OCI-LY7 (cell line): ENCODE data around the gene DCST2. TPM values are rescaled to one million over a fixed set of nuclear protein-coding genes. Genes with fewer than 3 reads are reported as not detected.
A peak's percentile ranks its signal among the peaks of the same experiment; 100 is the strongest.

Experiments used
- BruUV-seq: library from RNA; stranded (reverse); fragments of 400-500 nt; replicated peaks from 2 replicates; lab custom pipeline; 2021; lab: Mats Ljungman, UMichigan
- CTCF ChIA-PET: fragments of 300-600 bp; sonication (Branson Sonifier 250); formaldehyde crosslinking; loops from one replicate; lab custom pipeline; 2022; ENCODE audit warnings: antibody characterized with exemption; ENCODE audit not compliant: unreplicated experiment; lab: Charles Lee
- POLR2A ChIA-PET: fragments of 300-600 bp; sonication (Branson Sonifier 250); formaldehyde crosslinking; loops from one replicate; lab custom pipeline; 2022; ENCODE audit warnings: antibody characterized with exemption; lab: Charles Lee
- DNase-seq: peaks from one replicate; pipeline ENCODE4 v3.0.0-alpha.2; 2015; ENCODE audit warnings: low spot score
- H2AFZ ChIP-seq: fragments of 200-600 bp; sonication (generic), shearing (Covaris generic); 2 replicates; pipeline ENCODE4 v1.6.1; 2014; ENCODE audit warnings: mild to moderate bottlenecking, antibody characterized with exemption, low read length, moderate library complexity
- H3K27ac ChIP-seq: fragments of 200-600 bp; sonication (generic); 2 replicates; pipeline ENCODE4 v1.5.1; 2014; ENCODE audit warnings: mixed run types, low read depth, mild to moderate bottlenecking, moderate library complexity, low read length, inconsistent platforms; ENCODE audit not compliant: poor library complexity, severe bottlenecking
- H3K36me3 ChIP-seq: fragments of 200-600 bp; sonication (generic); 2 replicates; pipeline ENCODE4 v1.6.1; 2014; ENCODE audit warnings: mild to moderate bottlenecking, antibody characterized with exemption, low read length, moderate library complexity, mixed read lengths; ENCODE audit not compliant: insufficient read depth
- H3K4me1 ChIP-seq: fragments of 200-600 bp; sonication (generic); 2 replicates; pipeline ENCODE4 v1.5.1; 2014; ENCODE audit warnings: mild to moderate bottlenecking, low read length; ENCODE audit not compliant: insufficient read depth, poor library complexity, severe bottlenecking
- H3K4me2 ChIP-seq: fragments of 200-600 bp; sonication (generic); 2 replicates; pipeline ENCODE4 v1.6.1; 2014; ENCODE audit warnings: mild to moderate bottlenecking, low read length
- H3K4me3 ChIP-seq: fragments of 200-600 bp; sonication (generic); 2 replicates; pipeline ENCODE4 v1.5.1; 2014; ENCODE audit warnings: mild to moderate bottlenecking, low read depth, low read length; ENCODE audit not compliant: poor library complexity, severe bottlenecking
- H3K79me2 ChIP-seq: fragments of 200-600 bp; sonication (generic); 2 replicates; pipeline ENCODE4 v1.6.1; 2016; ENCODE audit warnings: low read depth, mild to moderate bottlenecking, low read length, moderate library complexity, mixed read lengths; ENCODE audit not compliant: insufficient read depth
- H3K9me2 ChIP-seq: fragments of 200-600 bp; sonication (generic); 2 replicates; pipeline ENCODE4 v1.6.1; 2016; ENCODE audit warnings: mild to moderate bottlenecking, low read length, mixed read lengths; ENCODE audit not compliant: insufficient read depth
- H3K9me3 ChIP-seq: fragments of 200-600 bp; sonication (generic); 2 replicates; pipeline ENCODE4 v1.6.1; 2014; ENCODE audit warnings: mild to moderate bottlenecking, mixed run types, low read length, mixed read lengths
- H4K20me1 ChIP-seq: fragments of 200-600 bp; sonication (generic); 2 replicates; pipeline ENCODE4 v1.6.1; 2014; ENCODE audit warnings: mild to moderate bottlenecking, antibody characterized with exemption, low read length, moderate library complexity, mixed read lengths; ENCODE audit not compliant: insufficient read depth
- CTCF ChIP-seq: fragments of 200-600 bp; sonication (generic); conservative IDR thresholded peaks from 2 replicates; pipeline ENCODE4 v1.5.1; 2014; ENCODE audit warnings: mild to moderate bottlenecking, antibody characterized with exemption, low read length, moderate library complexity, mixed read lengths
- EZH2phosphoT487 ChIP-seq: fragments of 200-600 bp; sonication (generic); IDR thresholded peaks from 2 replicates; pipeline ENCODE4 v1.6.1; 2018; ENCODE audit warnings: low read depth, borderline replicate concordance, mild to moderate bottlenecking, mixed run types, antibody characterized with exemption, low read length, moderate library complexity, mixed read lengths
- intact Hi-C: fragments of 100-400 bp; cut with micrococcal nuclease; formaldehyde crosslinking; loops from one replicate; pipeline ENCODE4 v1.10.0; 2022; ENCODE audit not compliant: unreplicated experiment
- total RNA-seq, 2 experiments: library from RNA; depleted of rRNA in 1 of 2; stranded (reverse); fragments of >200 nt in 1 of 2; shearing (Covaris generic) in 1 of 2; gene quantifications; 2 replicates each; pipeline ENCODE4 v1.2.3, GENCODE V29; 2014 to 2022

The DCST2 gene
- total RNA-seq, 2 experiments from 2014 or later, result 0.85 to 2.0 TPM

DNA sequence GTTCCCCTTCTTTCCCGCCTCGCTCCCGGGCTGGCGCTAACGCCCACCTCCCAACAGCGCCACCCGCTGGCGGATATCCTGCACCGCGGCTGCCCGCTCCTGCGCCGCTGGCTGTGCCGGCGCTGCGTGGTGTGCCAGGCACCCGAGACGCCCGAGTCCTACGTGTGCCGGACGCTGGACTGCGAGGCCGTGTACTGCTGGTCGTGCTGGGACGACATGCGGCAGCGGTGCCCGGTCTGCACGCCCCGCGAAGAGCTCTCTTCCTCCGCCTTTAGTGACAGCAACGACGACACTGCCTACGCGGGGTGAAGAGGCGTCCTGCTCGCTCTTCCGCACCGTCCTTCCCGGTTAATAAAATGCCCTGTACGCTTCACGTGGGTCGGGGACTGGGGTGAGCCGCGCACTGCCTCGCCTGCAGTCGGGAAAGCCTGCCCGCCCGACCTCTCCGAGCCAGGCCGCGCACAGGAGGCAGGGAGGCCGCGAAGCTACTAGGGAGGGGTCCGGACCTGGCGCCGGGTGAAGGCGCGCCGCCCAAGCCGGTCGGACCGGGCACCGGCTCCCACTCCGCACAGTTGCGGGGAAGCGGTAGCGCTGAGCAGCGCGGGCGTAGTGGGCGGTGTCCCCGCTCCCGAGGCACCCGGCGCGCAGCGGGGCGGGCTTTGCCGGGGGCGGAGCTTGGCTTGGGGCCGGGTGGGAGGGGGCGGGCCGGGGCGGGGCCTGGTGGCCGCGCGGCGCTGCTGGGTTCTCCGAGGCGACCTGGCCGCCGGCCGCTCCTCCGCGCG lies 17.2 kb upstream of the DCST2 start, which contains the start of gene ADAM15:
Gene ADAM15 (plus strand): TSS at position 757 of the 782 bp plus-strand sequence. CDS start 71 bp downstream, outside the sequence.
- ChIA-PET POLR2A (interaction anchor here (0.6 to 1.2 kb wide), 3 partner anchors 9 to 50 kb away, joined by 3 to 4 read pairs (median 3); no protein-coding TSS in a partner anchor), CTCF (interaction anchor here (0.5 to 1.7 kb wide), 6 partner anchors 9 to 916 kb away, joined by 3 to 6 read pairs (median 4); no protein-coding TSS in a partner anchor)
- no peaks in the 10 kb centered on the region for H3K79me2 ChIP-seq
- TF ChIP-seq CTCF, result peak; percentile 93
- TF ChIP-seq EZH2phosphoT487, result no peak
- no peaks in the 10 kb centered on the region for H3K36me3 ChIP-seq
- H3K4me3 ChIP-seq, result peak within 1 kb of the TSS; percentile 91
- BruUV-seq, result no TSS peak
- no peaks in the 10 kb centered on the region for H3K9me3 ChIP-seq
- peak within 1 kb of the TSS; percentile 10 for H3K27ac ChIP-seq
- no peaks in the 10 kb centered on the region for H3K9me2 ChIP-seq
- intact Hi-C loops, result loop anchor here (1.0 kb wide), 1 partner anchor 49 kb away; no protein-coding TSS in a partner anchor
- peak; percentile 86 for DNase-seq
- H4K20me1 ChIP-seq, result no peaks in the 10 kb centered on the region
- peak within 1 kb of the TSS; percentile 99 for H3K4me2 ChIP-seq
- peaks cover 35% of the 10 kb centered on the region for H3K4me1 ChIP-seq
- H2AFZ ChIP-seq, result peak within 1 kb of the TSS; percentile 71

- TF ChIP-seq CTCF, result no peak
- Histone ChIP-seq H2AFZ (peak overlapping the region; percentile 71), H3K4me3 (peak overlapping the region; percentile 91), H3K36me3 (no peaks in the 10 kb centered on the region), H3K9me3 (no peaks in the 10 kb centered on the region), H3K27ac (no peak overlapping the region), H3K79me2 (no peaks in the 10 kb centered on the region), H3K4me1 (peaks cover 38% of the 10 kb centered on the region), H3K9me2 (no peaks in the 10 kb centered on the region), H4K20me1 (no peaks in the 10 kb centered on the region), H3K4me2 (peak overlapping the region; percentile 82)
- CTCF ChIA-PET, result no interaction called here
- intact Hi-C loops, result no loop called here
- no peak for DNase-seq
- BruUV-seq, result no TSS peak
- POLR2A ChIA-PET, result interaction anchor here (1.2 kb wide), 1 partner anchor 10 kb away, joined by 3 read pairs; no protein-coding TSS in a partner anchor
These were observed 16.3 kb upstream of the DCST2 start for GRCh38 chr1:155049651-155050559.
